ENCODE data around the gene SDCCAG8.
"Not testable (repeated sequence)": the region's sequence is repeated elsewhere in the genome, so short reads cannot be mapped to it uniquely, and the experiment has no call there.

SDCCAG8 gene

DNA sequence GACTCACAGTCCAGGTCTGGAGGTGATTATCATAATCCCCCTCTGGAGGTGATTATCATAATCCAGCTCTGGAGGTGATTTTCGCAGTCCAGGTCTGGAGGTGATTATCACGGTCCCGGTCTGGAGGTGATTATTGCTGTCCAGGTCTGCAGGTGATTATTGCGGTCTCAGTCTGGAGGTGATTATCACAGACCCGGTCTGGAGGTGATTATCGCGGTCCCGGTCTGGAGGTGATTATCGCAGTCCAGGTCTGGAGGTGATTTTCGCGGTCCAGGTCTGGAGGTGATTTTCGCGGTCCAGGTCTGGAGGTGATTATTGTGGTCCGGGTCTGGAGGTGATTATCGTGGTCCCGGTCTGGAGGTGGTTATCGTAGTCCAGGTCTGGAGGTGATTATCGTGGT lies 76.6 kb downstream of the SDCCAG8 start:
- no peak for DNase-seq (ENCODE audit: low read depth, low spot score)

DNA sequence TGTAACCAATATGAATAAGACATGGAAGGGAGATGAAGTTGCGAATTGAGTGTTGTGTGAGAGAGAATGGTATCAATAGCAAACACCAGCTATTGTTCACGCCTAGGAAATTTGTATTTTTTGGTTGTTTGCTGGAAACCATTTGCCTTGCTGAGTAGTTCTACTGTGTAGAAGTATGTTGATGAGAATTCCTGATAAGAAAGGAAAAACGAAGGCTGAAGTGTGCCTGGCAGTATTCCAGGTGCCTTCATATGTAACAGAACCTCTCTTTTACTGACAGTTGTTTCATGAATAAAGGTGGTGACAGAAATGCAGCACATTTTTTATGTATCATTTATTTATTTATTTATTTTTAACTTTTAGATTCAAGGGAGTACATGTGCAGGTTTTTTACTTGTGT lies 79.5 kb downstream of the SDCCAG8 start:
- DNase-seq (ENCODE audit: low read depth, low spot score), result no peak

- peak; percentile 66 for DNase-seq (ENCODE audit: low read depth, low spot score)
These were observed 80.3 kb downstream of the SDCCAG8 start for GRCh38 chr1:243336163-243336562.

GRCh38 chr1:243338848-243339247 lies 83.0 kb downstream of the SDCCAG8 start:
- not testable (repeated sequence) for DNase-seq (ENCODE audit: low read depth, low spot score)

GRCh38 chr1:243341074-243341473 lies 85.2 kb downstream of the SDCCAG8 start:
- no peak for DNase-seq (ENCODE audit: low read depth, low spot score)

DNA sequence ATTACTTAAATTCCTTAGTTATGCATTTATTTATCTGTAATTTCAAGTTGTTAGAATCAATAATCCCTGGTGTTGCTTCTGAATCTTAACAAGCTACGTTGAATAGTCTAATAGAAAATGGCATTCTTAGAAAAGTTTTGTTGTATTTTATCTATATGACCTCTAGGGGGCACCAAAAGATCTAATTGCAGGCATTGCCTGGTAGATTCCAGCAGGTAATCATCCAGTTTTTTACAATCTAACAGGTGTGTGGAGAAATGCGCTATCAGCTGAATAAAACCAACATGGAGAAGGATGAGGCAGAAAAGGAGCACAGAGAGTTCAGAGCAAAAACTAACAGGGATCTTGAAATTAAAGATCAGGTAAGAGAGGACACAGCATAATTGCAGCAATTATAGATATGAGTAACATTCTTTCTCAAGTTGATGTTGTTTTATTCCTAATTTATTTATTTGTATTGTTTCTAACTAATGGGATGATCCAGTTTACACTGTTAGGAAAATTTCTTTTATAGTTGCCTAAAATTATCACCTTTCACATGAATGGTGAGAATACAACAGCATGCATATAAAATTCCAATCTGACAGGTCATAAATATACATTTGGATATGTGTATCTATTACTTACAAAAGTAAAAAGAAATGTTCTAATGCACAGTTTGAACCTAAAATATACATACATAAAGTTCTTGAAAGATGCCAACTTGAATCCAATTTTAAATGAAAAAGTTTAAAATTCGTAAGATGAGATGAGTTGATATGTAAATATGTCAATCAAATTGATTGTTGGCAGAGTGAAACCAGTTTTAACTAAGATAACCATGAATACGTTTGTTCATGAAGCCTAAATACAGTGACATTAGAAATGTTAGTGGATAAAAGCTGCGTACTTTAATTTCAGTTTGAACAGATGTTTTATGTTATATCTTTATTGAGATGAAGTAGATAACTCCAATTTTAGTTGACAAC lies 88.4 kb downstream of the SDCCAG8 start:
- DNase-seq (ENCODE audit: low read depth, low spot score), result peak; percentile 60

DNA sequence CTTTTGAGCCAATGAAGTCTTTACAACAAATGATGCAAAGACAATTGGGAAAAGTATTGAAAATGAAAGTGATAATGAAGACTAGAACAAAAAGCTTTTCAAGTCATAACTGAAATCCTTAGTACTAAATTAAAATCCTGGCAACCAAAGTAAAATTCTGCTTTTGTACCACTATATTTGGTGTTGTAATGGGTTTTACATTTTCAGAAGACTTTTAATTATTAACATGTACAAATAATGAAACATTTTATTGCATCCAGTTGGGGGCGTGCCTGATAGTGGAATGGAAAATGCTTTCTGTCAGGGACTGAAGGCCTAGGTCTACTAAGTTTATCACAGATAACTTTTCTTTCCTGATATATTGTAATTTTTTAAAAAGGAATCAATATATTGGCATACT lies 89.4 kb downstream of the SDCCAG8 start:
- DNase-seq (ENCODE audit: low read depth, low spot score), result peak; percentile 41

DNA sequence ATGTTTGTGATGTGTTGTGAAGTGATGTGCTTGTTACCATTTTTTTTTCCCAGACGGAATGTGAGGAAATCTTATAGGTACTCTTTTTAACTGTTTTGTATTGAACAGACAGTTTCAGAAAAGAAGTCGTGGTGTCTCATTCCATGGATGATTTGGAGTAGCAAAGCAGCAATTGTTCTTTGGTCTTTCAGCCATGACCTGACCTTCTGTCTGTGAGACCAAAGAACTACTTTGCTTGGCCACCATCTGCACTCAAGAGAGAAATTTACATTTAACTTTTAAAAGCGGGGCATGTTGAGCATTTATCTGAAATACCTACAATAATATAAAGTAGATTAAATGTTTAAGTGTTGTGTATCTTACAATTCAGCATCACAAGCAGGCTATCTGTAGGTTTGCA lies 90.2 kb downstream of the SDCCAG8 start:
- no peak for DNase-seq (ENCODE audit: low read depth, low spot score)

- DNase-seq (ENCODE audit: low read depth, low spot score), result no peak
These were observed 90.6 kb downstream of the SDCCAG8 start for GRCh38 chr1:243346468-243346867.

GRCh38 chr1:243348331-243348730 lies 92.5 kb downstream of the SDCCAG8 start:
- no peak for DNase-seq (ENCODE audit: low read depth, low spot score)

DNA sequence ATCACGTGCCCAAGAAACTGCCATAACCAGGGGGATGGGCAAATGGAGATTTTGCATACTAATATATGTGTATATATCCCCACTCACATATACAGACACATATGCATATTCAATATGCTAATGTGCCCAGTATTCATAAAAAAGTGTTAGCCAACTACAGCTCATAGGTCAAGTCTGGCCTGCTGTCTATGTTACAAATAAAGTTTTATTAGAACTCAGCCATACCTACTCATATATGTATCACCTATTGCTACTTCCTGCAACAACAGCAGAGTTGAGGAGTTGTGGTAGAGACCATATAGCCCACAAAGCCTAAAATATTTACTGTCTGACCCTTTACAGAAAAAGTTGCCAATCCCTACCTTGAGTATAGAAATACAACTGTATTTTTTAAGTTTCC lies 93.3 kb downstream of the SDCCAG8 start:
- DNase-seq (ENCODE audit: low read depth, low spot score), result no peak

DNA sequence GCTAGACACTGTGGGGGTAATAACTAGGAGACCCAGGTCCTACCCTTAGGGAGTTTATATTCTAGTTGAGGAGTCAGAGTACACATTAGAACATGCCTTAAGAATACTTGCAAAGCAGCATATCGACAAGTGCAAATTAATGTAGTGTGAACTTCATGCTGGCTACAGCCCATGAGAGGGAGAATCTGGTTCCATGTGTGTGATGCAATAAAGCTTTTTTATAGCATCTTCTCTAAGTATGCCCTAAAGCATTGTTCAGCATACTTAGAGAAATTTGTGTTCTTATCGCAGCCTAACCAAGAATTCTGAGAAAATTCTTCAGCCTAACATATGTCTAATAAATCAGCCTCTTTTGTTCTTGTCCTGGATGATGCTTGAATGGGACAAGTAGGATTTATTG lies 95.5 kb downstream of the SDCCAG8 start:
- DNase-seq (ENCODE audit: low read depth, low spot score), result no peak

GRCh38 chr1:243354511-243355153 lies 98.8 kb downstream of the SDCCAG8 start:
- DNase-seq (ENCODE audit: low read depth, low spot score), result peak; percentile 38

DNA sequence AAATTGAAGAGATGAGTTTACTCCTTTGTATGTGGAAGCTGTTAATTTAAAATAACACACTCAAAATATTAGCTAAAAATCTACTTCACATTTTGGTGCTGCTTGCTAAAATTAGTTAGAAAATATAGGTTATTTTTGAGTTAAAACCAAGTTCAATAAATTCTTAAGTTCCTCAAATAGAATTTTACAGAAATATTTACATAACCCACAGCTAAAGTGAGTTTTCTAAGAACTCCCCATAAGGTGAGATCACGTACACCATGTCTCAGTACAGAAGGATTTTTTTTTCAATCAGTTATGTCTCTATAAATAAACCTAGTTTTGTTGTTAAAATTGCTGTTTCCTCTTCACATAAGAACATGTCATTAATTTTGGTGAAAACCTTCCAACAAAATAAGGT lies 108.0 kb downstream of the SDCCAG8 start:
- no peak for DNase-seq (ENCODE audit: low read depth, low spot score)

DNA sequence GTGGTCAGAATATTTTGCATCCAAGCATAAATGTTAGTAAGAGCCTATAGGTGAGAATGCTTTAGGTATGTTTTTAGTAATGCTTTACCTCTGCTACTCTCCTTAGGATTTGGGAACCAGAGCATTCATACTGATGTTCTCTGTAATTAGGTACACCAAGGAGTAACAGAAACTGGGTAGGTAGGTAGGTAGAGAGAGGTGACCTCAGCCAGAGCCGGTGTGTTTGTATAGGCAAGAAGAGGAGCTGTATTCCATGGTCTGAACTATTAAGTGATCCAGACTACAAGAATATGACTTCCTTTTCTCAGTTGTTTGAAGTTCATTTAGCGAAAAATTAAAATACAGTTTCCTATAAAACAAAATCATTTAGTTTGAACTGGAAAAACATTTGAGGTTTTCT lies 108.5 kb downstream of the SDCCAG8 start:
- DNase-seq (ENCODE audit: low read depth, low spot score), result no peak

GRCh38 chr1:243364866-243365265 lies 109.0 kb downstream of the SDCCAG8 start:
- DNase-seq (ENCODE audit: low read depth, low spot score), result no peak

DNA sequence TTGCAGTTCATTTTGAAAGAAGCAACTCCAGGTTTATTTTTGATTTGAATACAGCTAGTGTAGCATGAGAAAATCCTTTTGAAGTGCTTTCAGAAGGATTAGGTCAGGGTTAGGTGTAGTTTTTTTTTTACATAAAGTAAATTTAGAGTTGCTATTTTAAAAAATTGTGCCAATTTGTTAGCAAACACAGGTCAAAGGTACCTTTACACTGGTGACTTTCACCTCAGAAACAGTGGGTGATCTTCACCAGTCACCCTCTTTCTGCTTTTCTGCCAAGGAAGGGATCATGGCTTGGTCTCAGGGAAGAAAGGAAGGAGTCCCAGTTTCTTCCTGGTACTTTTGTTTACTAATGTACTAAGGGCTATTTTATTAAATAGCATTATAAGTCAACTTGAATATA lies 111.5 kb downstream of the SDCCAG8 start:
- no peak for DNase-seq (ENCODE audit: low read depth, low spot score)

DNA sequence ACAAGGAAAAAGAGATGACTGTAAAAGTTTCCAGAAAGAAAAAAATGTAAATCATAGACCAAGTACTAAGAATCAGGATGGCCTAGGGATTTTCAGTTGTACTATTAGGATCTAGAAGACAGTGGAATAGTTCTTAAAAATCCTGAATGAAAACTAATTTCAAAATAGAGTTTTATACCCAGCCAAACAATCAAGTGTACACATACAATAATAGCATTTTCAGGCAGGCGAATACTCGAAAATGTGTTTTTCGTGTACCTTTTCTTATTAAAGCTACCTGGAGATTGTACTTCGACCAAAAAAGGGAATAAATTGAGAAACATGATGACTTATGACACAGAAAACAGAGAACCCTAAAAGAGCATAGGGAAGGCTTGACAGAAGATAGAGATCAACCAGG lies 118.6 kb downstream of the SDCCAG8 start:
- DNase-seq (ENCODE audit: low read depth, low spot score), result no peak

- no peak for DNase-seq (ENCODE audit: low read depth, low spot score)
These were observed 119.8 kb downstream of the SDCCAG8 start for GRCh38 chr1:243375596-243375995.

DNA sequence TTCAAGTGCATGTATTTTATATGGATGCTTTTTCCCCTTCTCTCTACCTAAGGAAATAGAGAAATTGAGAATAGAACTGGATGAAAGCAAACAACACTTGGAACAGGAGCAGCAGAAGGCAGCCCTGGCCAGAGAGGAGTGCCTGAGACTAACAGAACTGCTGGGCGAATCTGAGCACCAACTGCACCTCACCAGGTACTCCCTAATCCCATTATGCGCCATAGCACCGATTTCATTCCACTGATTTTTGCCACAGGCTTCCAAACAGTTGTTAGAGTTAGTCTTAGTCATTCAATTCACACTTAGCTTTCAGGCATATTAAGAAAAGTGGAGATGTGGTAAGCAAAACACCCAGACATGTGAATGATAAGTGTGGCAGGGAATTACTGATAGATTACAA lies 122.8 kb downstream of the SDCCAG8 start:
- DNase-seq (ENCODE audit: low read depth, low spot score), result no peak

DNA sequence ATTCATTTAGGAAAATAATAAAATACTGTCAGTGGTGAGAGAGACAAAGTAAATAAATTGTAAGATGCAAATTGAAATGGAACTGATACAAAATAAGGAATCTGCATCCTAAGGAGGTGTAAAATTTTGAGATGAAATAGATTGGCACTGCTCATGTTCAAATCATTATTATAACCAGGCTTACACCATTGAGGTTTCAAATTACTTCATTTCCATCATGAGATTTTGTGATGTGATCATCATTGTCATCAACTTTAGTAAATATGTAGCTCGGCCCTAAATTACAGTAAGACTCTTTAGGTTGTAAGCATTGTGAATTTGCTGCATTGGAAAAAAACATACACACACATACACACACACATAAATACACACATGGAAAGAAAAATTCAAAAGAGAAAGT lies 123.4 kb downstream of the SDCCAG8 start:
- DNase-seq (ENCODE audit: low read depth, low spot score), result no peak

DNA sequence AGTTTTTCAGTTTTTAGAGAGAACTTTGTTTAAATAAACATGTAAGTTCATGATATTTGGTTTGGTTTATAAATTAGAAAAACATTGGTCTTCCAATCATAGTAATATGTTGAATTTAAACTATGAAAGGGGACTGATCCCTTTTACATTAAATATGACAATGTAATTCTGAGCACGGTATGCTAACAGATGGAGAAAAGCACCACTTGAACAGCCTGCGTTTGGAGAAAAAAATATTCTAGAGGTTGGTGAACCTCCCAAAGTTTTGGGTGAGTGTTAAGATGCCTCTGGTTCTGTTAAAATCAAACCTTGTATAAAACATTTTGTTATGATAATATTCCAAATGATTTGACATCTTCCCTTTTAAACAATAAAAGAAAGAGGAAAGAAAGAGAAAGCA lies 123.9 kb downstream of the SDCCAG8 start:
- no peak for DNase-seq (ENCODE audit: low read depth, low spot score)

DNA sequence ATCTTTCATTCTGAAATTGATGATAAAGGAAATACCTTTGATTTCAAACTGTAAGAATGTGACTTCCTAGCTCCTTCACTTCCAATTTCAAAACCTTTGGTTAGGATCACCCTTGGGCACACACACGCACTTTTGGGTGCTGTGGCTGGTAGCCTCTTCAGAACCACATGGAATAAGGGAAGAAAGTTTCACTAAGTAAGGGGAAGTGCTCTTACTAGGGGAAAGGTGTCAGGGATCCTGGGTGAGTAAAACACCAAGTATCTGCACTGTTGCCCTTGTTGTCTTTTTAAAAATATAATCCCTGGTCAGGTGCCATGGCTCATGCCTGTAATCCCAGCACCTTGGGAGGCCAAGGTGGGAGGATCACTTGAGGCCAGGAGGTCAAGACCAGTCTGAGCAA lies 132.4 kb downstream of the SDCCAG8 start:
- DNase-seq (ENCODE audit: low read depth, low spot score), result no peak

Data from astrocyte of the hippocampus (primary cell).